Measurements from ENCODE around the gene PACSIN1. TPM values are rescaled to one million over a fixed set of nuclear protein-coding genes. Genes with fewer than 3 reads are reported as not detected.

Gene PACSIN1
- total and polyA plus RNA-seq, 10 of the 15 experiments (the other 5 are each of a cell fraction or from before 2014, with no cell fraction given), result 0.50 to 9.4 (median 2.8) TPM

- ChIA-PET SMC1A (ENCODE audit: uncharacterized antibody, unreplicated experiment) (no interaction called here), POLR2A (no interaction called here), CTCF (no interaction called here), RAD21 (ENCODE audit: unreplicated experiment) (no interaction called here)
- Histone ChIP-seq H3K27ac (ENCODE audit: control insufficient read depth, insufficient read depth) (no peak overlapping the region), H3K9me3 (replicated peaks; ENCODE audit: control insufficient read depth, insufficient read depth, low read length) (no peaks in the 10 kb centered on the region), H3K4me2 (ENCODE audit: control insufficient read depth, insufficient read depth) (no peak overlapping the region), H2AFZ (ENCODE audit: control insufficient read depth, low read depth, low read length) (no peak overlapping the region), H3K9ac (ENCODE audit: control insufficient read depth, insufficient read depth, low read length) (no peak overlapping the region), H3K4me3 (no peak overlapping the region), H3K36me3 (ENCODE audit: control insufficient read depth in 2 of 2, insufficient read depth in 2 of 2, low read length in 1 of 2) (no peaks in the 10 kb centered on the region), H3K27me3 (replicated peaks in 1 of 2; ENCODE audit: control insufficient read depth in 2 of 2, insufficient read depth in 2 of 2, low read length in 1 of 2) (peaks cover 0 to 1% of the 10 kb centered on the region in 2 experiments; a peak in 1 of 4 replicates), H3K4me1 (ENCODE audit: control insufficient read depth, insufficient read depth, low read length) (no peaks in the 10 kb centered on the region), H4K20me1 (ENCODE audit: control insufficient read depth, insufficient read depth) (no peaks in the 10 kb centered on the region), H3K79me2 (ENCODE audit: control insufficient read depth, insufficient read depth, low read length) (no peaks in the 10 kb centered on the region)
- FAIRE-seq (no peak), DNase-seq (ENCODE audit: low read depth, low spot score) (no peak), ATAC-seq (no peak)
- 28% methylated on average over 16 of the region's 16 CpGs for WGBS (ENCODE audit: insufficient coverage, insufficient replicate concordance, low lambda C conversion rate, missing lambda C conversion rate)
- in situ Hi-C loops (cut with MboI) (no loop called here), intact Hi-C loops (cut with micrococcal nuclease; ENCODE audit: unreplicated experiment) (no loop called here)
- BruUV-seq (replicated peaks), result no TSS peak
- TF ChIP-seq, protein P1, sequence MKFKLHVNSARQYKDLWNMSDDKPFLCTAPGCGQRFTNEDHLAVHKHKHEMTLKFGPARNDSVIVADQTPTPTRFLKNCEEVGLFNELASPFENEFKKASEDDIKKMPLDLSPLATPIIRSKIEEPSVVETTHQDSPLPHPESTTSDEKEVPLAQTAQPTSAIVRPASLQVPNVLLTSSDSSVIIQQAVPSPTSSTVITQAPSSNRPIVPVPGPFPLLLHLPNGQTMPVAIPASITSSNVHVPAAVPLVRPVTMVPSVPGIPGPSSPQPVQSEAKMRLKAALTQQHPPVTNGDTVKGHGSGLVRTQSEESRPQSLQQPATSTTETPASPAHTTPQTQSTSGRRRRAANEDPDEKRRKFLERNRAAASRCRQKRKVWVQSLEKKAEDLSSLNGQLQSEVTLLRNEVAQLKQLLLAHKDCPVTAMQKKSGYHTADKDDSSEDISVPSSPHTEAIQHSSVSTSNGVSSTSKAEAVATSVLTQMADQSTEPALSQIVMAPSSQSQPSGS (IDR thresholded peaks at IDR 0.05; ENCODE audit: low read length), result no peak
- TF ChIP-seq FOXK2 (IDR thresholded peaks at IDR 0.05) (no peak), CEBPZ (IDR thresholded peaks at IDR 0.05; ENCODE audit: low read depth, low read length) (no peak), SPI1 (IDR thresholded peaks at IDR 0.05; ENCODE audit: borderline replicate concordance, insufficient read depth, low read depth, low read length) (no peak), MTA3 (IDR thresholded peaks at IDR 0.05; ENCODE audit: borderline replicate concordance, low read length) (no peak), HDAC6 (IDR thresholded peaks at IDR 0.05; ENCODE audit: unreplicated experiment) (no peak), RELA (IDR thresholded peaks at IDR 0.05; ENCODE audit: borderline replicate concordance, partially characterized antibody) (no peak), KAT2A (conservative IDR thresholded peaks at IDR 0.05; ENCODE audit: control insufficient read depth, low read depth, low read length) (no peak), WRNIP1 (IDR thresholded peaks at IDR 0.05; ENCODE audit: borderline replicate concordance, low read depth, low read length) (no peak), SREBF2 (IDR thresholded peaks at IDR 0.05; ENCODE audit: low read length) (no peak), RAD21 (IDR thresholded peaks at IDR 0.05; ENCODE audit: insufficient read depth, low read depth, low read length) (no peak), BCLAF1 (IDR thresholded peaks at IDR 0.05) (no peak), TARDBP (IDR thresholded peaks at IDR 0.05; ENCODE audit: borderline replicate concordance) (no peak)
Observed at GRCh38 chr6:34549026-34549803, 83.3 kb downstream of the PACSIN1 start.

Measured in GM12878 (cell line).